Esophagus squamous epithelium (tissue), 5 donors: ENCODE data around the gene LARP1B. TPM values are rescaled to one million over a fixed set of nuclear protein-coding genes. Genes with fewer than 3 reads are reported as not detected.
"Not testable (repeated sequence)": the region's sequence is repeated elsewhere in the genome, so short reads cannot be mapped to it uniquely, and the experiment has no call there.

Experiments used
- DNase-seq: peaks from one replicate; lab custom pipeline; 2025; lab: John Stamatoyannopoulos, UW
- H3K27ac ChIP-seq, 4 donors: fragments of 200-600 bp; sonication (generic); one replicate each; pipeline ENCODE4 v1.5.1; 2016 to 2019; ENCODE audit warnings: mild to moderate bottlenecking in 1 of 4
- H3K27me3 ChIP-seq, 4 donors: fragments of 200-600 bp; sonication (generic); 1 replicate in 3 of 4; 2 replicates in 1 of 4; pipeline versions ENCODE4 v1.5.1 to v1.6.0; 2017 to 2021; ENCODE audit warnings: antibody characterized with exemption in 1 of 4
- H3K36me3 ChIP-seq, 3 donors: fragments of 200-600 bp; sonication (generic); one replicate each; pipeline ENCODE4 v1.5.1; 2016 to 2019
- H3K4me1 ChIP-seq, 3 donors: fragments of 200-600 bp; sonication (generic); one replicate each; pipeline ENCODE4 v1.5.1; 2017 to 2019
- H3K4me3 ChIP-seq, 4 donors: fragments of 200-600 bp; sonication (generic); 1 replicate in 3 of 4; 2 replicates in 1 of 4; pipeline ENCODE4 v1.5.1; 2016 to 2019; ENCODE audit warnings: mild to moderate bottlenecking in 2 of 4, moderate library complexity in 1 of 4
- H3K9me3 ChIP-seq, 3 donors: fragments of 200-600 bp; sonication (generic); one replicate each; pipeline ENCODE4 v1.5.1; 2016 to 2019
- POLR2A ChIP-seq, 4 donors: fragments of 450-650 bp; IDR thresholded peaks; one replicate each; pipeline ENCODE4 v1.6.1; 2017; ENCODE audit warnings: antibody characterized with exemption in 4 of 4, mild to moderate bottlenecking in 4 of 4, moderate library complexity in 3 of 4
- WGBS, 2 donors: methylation state at CpG; one replicate each; pipeline ENCODE4 v1.1.5; 2018; 5-methylcytosine and 5-hydroxymethylcytosine counted together
- intact Hi-C: fragments of 100-400 bp; cut with DNase I; formaldehyde crosslinking; loops from one replicate; pipeline ENCODE4 v1.15.0; 2022
- total RNA-seq, 4 donors: library from RNA; depleted of rRNA; stranded (reverse); fragments of >200 nt; gene quantifications; one replicate each; pipeline ENCODE4 v1.1.0, GENCODE V29; 2016
- TF ChIP-seq, protein P1 (sequence below), 6 experiments: fragments of 450-650 bp in 4 of 6; fragments of 200-600 bp in 2 of 6; sonication (generic) in 2 of 6; IDR thresholded peaks; one replicate each; pipeline ENCODE4 v1.5.1; 2016 to 2019; ENCODE audit warnings: antibody characterized with exemption in 6 of 6, mild to moderate bottlenecking in 4 of 6, moderate library complexity in 4 of 6
- donor health status: DM: yes; HTN: yes; CAD: no.

LARP1B gene
- total RNA-seq, 4 donors from 2014 or later, result 11.5 to 29.2 (median 16.4) TPM

DNA sequence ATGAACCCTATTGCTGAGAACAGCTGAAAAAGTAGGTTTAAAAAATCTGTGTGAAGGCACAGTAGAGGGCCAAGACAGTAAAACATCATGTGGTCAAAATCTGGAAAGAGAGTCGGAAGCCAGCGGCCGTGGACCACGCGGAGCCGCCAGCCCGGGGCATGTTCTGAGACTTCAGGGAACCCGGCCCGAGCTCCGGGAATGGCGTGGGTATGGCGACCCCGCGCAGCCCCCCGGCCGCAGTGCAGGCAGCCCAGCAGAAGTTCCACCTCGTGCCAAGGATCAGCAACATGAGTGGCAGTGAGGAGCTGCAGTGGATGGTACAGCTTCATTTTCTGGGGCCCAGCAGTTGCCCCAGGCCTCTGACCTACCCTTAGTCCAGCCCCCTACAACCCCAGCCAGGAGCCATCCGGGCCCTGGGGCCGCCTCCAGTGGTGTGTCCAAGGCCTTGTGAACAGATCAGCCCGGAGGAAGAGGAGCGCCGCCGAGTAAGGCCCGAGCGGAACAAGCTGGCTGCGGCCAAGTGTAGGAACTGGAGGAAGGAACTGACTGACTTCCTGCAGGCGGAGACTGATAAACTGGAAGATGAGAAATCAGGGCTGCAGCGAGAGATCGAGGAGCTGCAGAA lies 94.2 kb downstream of the LARP1B start:
- no peak overlapping the region for H3K4me3 ChIP-seq
- H3K36me3 ChIP-seq, result peaks cover 0 to 18% (median 0%) of the 10 kb centered on the region in 3 donors
- no peaks in the 10 kb centered on the region for H3K9me3 ChIP-seq
- H3K27ac ChIP-seq, result no peak overlapping the region
- no peak for DNase-seq
- WGBS, 2 donors, result 95 to 96% methylated on average over 13 to 19 of the region's 29 CpGs
- TF ChIP-seq, protein P1, sequence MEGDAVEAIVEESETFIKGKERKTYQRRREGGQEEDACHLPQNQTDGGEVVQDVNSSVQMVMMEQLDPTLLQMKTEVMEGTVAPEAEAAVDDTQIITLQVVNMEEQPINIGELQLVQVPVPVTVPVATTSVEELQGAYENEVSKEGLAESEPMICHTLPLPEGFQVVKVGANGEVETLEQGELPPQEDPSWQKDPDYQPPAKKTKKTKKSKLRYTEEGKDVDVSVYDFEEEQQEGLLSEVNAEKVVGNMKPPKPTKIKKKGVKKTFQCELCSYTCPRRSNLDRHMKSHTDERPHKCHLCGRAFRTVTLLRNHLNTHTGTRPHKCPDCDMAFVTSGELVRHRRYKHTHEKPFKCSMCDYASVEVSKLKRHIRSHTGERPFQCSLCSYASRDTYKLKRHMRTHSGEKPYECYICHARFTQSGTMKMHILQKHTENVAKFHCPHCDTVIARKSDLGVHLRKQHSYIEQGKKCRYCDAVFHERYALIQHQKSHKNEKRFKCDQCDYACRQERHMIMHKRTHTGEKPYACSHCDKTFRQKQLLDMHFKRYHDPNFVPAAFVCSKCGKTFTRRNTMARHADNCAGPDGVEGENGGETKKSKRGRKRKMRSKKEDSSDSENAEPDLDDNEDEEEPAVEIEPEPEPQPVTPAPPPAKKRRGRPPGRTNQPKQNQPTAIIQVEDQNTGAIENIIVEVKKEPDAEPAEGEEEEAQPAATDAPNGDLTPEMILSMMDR (IDR thresholded peaks at IDR 0.05), result no peak
- intact Hi-C loops, result no loop called here
- H3K4me1 ChIP-seq, result no peaks in the 10 kb centered on the region
- no peaks in the 10 kb centered on the region for H3K27me3 ChIP-seq

DNA sequence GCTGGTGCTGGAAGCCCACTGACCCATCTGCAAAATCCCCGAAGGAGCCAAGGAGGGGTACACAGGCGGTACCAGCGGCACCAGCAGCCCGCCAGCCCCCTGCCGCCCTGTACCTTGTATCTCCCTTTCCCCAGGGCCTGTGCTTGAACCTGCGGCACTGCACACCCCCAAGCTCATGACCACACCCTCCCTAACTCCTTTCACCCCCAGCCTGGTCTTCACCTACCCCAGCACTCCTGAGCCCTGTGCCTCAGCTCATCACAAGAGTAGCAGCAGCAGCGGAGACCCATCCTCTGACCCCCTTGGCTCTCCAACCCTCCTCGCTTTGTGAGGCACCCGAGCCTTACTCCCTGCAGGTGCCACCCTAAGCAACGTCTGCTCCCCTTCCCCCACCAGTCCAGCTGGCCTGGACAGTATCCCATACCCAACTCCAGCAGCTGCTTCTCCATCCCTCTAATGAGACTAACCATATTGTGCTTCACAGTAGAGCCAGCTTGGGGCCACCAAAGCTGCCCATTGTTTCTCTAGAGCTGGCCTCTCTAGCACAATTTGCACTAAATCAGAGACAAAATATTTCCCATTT lies 94.9 kb downstream of the LARP1B start:
- DNase-seq, result no peak
- no peak for TF ChIP-seq POLR2A (IDR thresholded peaks at IDR 0.05)
- TF ChIP-seq, protein P1 (IDR thresholded peaks at IDR 0.05), result no peak
- no peaks in the 10 kb centered on the region for H3K27me3 ChIP-seq
- no peaks in the 10 kb centered on the region for H3K9me3 ChIP-seq
- no peak overlapping the region for H3K27ac ChIP-seq
- intact Hi-C loops, result no loop called here
- H3K4me3 ChIP-seq, result no peak overlapping the region
- no peaks in the 10 kb centered on the region for H3K4me1 ChIP-seq
- 96 to 100% methylated on average over 10 of the region's 10 CpGs for WGBS, 2 donors
- peaks cover 0 to 18% (median 0%) of the 10 kb centered on the region in 3 donors for H3K36me3 ChIP-seq

DNA sequence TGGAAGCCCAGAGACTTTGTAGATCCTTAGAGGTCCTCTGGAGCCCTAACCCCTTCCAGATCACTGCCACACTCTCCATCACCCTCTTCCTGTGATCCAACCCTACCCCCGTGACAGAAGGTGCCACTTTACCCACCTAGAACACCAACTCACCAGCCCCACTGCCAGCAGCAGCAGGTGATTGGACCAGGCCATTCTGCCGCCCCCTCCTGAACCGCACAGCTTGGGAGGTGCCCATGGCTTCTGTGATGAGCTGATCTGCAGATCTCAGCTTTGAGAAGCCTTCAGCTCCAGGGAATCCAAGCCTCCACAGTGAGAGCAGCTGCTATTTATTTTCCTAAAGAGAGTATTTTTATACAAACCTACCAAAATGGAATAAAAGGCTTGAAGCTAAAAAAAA lies 95.4 kb downstream of the LARP1B start:
- H3K36me3 ChIP-seq, result peaks cover 0 to 18% (median 0%) of the 10 kb centered on the region in 3 donors
- H3K4me3 ChIP-seq, H3K4me1 ChIP-seq, intact Hi-C loops, H3K27me3 ChIP-seq, DNase-seq, H3K27ac ChIP-seq, H3K9me3 ChIP-seq: not testable (repeated sequence)
- WGBS, 2 donors, result 100% methylated on average over 1 of the region's 3 CpGs; no CpG with 5 or more reads in 1 of the 2 donors

DNA sequence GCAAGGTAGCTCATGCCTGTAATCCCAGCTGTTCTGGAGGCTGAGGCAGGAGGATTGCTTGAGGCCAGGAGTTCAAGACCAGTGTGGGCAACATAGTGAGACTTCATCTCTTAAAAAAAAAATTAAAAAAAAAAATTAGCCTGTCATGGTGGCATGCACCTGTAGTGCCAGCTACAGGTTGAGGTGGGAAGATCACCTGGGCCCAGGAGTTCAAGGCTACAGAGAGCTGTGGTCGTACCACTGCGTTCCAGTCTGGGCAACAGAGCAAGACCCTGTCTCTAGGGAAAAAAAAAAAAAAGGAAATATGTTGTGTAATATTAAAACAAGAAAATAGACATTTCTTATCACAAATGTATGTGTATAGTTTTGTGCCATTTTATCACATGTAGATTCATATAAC lies 97.8 kb downstream of the LARP1B start:
- no peak for DNase-seq
- no peak overlapping the region for H3K4me3 ChIP-seq
- H3K4me1 ChIP-seq, result peaks cover 0 to 10% (median 0%) of the 10 kb centered on the region in 3 donors
- no peak overlapping the region for H3K27ac ChIP-seq
- no peaks in the 10 kb centered on the region for H3K27me3 ChIP-seq
- intact Hi-C loops, result no loop called here
- H3K36me3 ChIP-seq, result peaks cover 0 to 18% (median 0%) of the 10 kb centered on the region in 3 donors
- 83 to 100% methylated on average over 2 of the region's 2 CpGs for WGBS, 2 donors
- TF ChIP-seq, protein P1 (IDR thresholded peaks at IDR 0.05), result no peak
- TF ChIP-seq POLR2A (IDR thresholded peaks at IDR 0.05), result no peak
- no peaks in the 10 kb centered on the region for H3K9me3 ChIP-seq

DNA sequence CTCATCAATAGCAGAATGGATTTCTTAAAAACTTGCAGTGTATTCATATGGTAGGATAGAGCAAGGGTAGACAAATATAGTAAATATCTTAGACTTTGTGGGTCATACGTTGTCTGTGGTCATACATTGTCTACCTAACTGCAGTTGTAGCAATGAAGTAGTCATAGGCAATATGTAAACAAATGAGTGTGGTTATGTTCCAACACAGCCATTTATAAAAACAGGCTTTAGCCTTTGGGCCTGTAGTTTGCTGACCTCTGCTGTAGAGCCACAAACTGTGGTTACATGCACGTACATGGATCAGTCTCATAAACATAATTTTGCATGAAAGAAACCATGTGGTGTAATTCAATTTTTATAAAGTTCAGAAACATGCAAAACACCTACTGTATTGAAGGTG lies 98.9 kb downstream of the LARP1B start:
- TF ChIP-seq, protein P1 (IDR thresholded peaks at IDR 0.05), result no peak
- TF ChIP-seq POLR2A (IDR thresholded peaks at IDR 0.05), result no peak
- DNase-seq, result no peak
- 69 to 80% methylated on average over 2 of the region's 2 CpGs for WGBS, 2 donors
- intact Hi-C loops, result no loop called here
- no peak overlapping the region for H3K4me3 ChIP-seq
- H3K27me3 ChIP-seq, result no peaks in the 10 kb centered on the region
- H3K9me3 ChIP-seq, result no peaks in the 10 kb centered on the region
- peaks cover 0 to 17% (median 0%) of the 10 kb centered on the region in 3 donors for H3K36me3 ChIP-seq
- H3K4me1 ChIP-seq, result peaks cover 0 to 10% (median 0%) of the 10 kb centered on the region in 3 donors
- H3K27ac ChIP-seq, result no peak overlapping the region
